AG20443 (cell line): ENCODE measurements around the gene NOD1.
A peak's percentile ranks its signal among the peaks of the same experiment; 100 is the strongest.

Source experiments
- DNase-seq: peaks from one replicate; pipeline ENCODE4 v3.0.0; 2012; ENCODE audit warnings: low spot score, mixed read lengths

Gene NOD1

GRCh38 chr7:30470771-30471170 is 7.8 kb downstream of the NOD1 start:
- peak; percentile 46 for DNase-seq

GRCh38 chr7:30470163-30470770 is 8.3 kb downstream of the NOD1 start:
- no peak for DNase-seq

GRCh38 chr7:30469303-30469702 is 9.3 kb downstream of the NOD1 start:
- DNase-seq: peak; percentile 87

- no peak for DNase-seq
These were observed 9.8 kb downstream of the NOD1 start for GRCh38 chr7:30468791-30469190.

GRCh38 chr7:30468041-30468440 is 10.5 kb downstream of the NOD1 start:
- DNase-seq: no peak

- no peak for DNase-seq
These were observed 11.3 kb downstream of the NOD1 start for GRCh38 chr7:30467271-30467670.

GRCh38 chr7:30466266-30466665 is 12.3 kb downstream of the NOD1 start:
- DNase-seq: no peak

GRCh38 chr7:30465811-30466180 is 12.8 kb downstream of the NOD1 start:
- no peak for DNase-seq

- DNase-seq: peak; percentile 29
These were observed 13.4 kb downstream of the NOD1 start for GRCh38 chr7:30465046-30465810.

GRCh38 chr7:30464231-30464671 is 14.3 kb downstream of the NOD1 start:
- DNase-seq: no peak

GRCh38 chr7:30463405-30464145 is 15.0 kb downstream of the NOD1 start:
- no peak for DNase-seq

GRCh38 chr7:30462179-30462578 is 16.4 kb downstream of the NOD1 start:
- no peak for DNase-seq

- DNase-seq: no peak
These were observed 18.3 kb downstream of the NOD1 start for GRCh38 chr7:30460246-30460633.

- peak; percentile 83 for DNase-seq
These were observed 18.9 kb downstream of the NOD1 start for GRCh38 chr7:30459591-30460245.

GRCh38 chr7:30458311-30458710 is 20.3 kb downstream of the NOD1 start:
- DNase-seq: no peak

GRCh38 chr7:30453921-30454320 is 24.7 kb downstream of the NOD1 start:
- DNase-seq: no peak

GRCh38 chr7:30453016-30453415 is 25.6 kb downstream of the NOD1 start:
- no peak for DNase-seq

- DNase-seq: no peak
These were observed 26.2 kb downstream of the NOD1 start for GRCh38 chr7:30452280-30452930.

GRCh38 chr7:30451539-30452279 is 26.9 kb downstream of the NOD1 start:
- DNase-seq: no peak

- DNase-seq: no peak
These were observed 27.5 kb downstream of the NOD1 start for GRCh38 chr7:30450983-30451497.
